GM19372 (cell line): Measurements from ENCODE around the gene NTRK1.

Experiments
- ATAC-seq: cut with Tn5 transposase; IDR thresholded peaks from one replicate; pipeline ENCODE4 v1.9.1; 2021; ENCODE audit warnings: mild to moderate bottlenecking, low read depth, moderate library complexity; ENCODE audit not compliant: unreplicated experiment

Gene NTRK1

GRCh38 chr1:156929596-156930238 is 69.1 kb downstream of the NTRK1 start:
- ATAC-seq: no peak

- ATAC-seq: no peak
Measured at GRCh38 chr1:156930483-156930882, 69.8 kb downstream of the NTRK1 start.
